Measurements from ENCODE around the gene PAQR9.

The PAQR9 gene

GRCh38 chr3:142982038-142982773 lies 18.7 kb upstream of the PAQR9 start:
- no peak for DNase-seq

- no peak for DNase-seq
These were observed 17.6 kb upstream of the PAQR9 start for GRCh38 chr3:142981108-142981507.

GRCh38 chr3:142977399-142977728 lies 13.9 kb upstream of the PAQR9 start:
- no peak for DNase-seq

DNA sequence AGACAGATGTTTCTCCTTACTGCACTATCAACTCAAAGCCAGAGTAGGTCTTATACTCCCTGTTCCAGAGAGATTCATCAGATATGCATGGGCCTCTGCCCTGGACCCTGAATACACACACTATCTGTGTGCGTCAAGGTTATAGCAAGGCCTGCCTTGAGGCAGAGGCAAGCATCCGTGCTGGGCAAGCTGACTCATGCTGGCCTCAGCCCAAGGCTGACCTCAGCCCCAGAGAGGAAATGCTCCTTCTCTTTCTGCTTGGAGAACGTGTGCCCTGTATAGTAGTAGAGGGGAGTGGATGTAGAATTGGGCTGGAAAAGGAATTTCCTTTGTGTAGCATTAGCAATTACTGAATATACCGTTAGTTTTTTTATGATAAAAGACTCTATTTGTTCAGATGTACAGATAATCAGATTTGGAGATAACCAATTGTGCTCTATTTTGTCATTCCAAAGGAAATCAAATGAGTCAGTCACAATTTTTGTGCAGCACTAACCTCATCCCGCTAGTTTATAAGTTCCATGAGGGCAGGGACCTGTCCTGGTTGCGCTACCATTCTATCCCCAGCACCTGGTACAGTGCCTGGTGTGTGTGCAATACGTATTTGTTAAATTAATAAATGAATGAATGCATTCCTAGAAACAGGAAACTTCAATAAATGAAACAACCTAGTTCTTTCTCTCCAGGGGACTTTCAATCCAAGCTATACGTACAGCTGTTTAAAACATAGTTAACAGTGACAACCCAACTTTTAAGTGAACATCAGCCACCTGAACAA lies 13.3 kb upstream of the PAQR9 start:
- peak in 1 of 2 donors; percentile 29 for DNase-seq

DNA sequence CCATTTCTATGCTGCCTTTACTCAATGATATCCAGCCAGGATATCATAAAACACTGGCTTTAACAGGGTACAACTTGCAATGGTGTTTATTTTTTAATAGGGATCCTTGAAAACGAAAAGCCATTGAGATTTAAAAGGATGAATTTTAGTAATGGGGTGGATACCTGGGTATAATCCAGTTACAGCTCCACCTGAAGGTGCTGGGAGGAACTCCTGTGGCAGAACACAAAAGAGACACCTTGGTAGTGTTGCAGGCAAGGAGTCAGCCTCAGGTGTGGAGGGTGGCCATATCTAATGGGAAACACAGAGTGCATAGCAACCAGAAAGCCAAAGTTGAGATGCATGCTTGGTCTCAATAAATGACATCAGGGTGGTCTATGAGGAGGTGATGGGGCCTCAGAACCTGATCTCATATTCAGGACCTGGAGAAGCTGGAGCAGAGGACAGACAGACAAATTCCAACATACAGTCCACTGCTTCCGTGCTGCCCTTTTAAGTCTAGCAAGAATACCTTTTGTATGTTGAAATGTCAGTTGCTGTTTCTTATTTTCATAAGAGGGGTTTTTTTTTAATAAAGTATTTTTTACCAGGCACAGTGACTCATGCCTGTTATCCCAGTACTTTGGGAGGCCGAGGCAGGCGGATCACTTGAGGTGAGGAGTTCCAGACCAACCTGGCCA lies 12.0 kb upstream of the PAQR9 start:
- no peak for DNase-seq

- DNase-seq, result no peak
These were observed 9.9 kb upstream of the PAQR9 start for GRCh38 chr3:142973217-142974009.

DNA sequence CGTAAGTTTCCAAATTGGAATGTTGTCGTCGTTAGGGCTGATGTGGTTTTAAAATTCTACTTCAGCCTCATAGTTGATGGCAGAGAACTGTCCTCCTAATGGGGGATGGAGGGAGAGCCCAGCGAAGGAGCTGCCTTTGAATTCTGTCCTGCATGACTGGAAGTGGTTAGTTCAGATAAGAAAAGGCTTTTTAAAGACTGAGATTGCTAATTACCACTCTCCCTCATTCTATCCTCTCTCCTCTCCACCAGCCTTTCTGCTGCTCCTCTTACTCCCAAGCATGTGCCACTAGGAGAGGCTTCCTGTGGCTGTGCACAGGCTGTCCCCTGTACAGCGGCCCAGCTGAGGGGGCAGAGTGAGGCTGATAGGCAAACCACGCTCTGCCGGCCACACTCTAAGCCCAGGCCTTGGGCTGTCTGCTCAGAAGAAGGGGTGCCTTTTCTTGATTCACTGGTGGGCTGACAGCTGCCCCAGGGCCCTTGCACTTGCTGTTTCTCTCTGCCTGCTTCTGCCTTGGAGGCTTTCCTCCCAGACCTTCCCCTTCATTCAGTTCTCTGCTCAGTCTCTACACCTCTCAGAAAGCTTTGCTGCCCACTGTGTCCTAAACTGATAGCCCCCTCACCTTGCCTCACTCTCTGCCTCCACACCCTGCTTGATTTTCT lies 8.7 kb upstream of the PAQR9 start:
- DNase-seq, result no peak

- DNase-seq, result no peak
These were observed 8.0 kb upstream of the PAQR9 start for GRCh38 chr3:142971431-142971830.

- DNase-seq, result no peak
These were observed 5.0 kb upstream of the PAQR9 start for GRCh38 chr3:142968319-142969025.

DNA sequence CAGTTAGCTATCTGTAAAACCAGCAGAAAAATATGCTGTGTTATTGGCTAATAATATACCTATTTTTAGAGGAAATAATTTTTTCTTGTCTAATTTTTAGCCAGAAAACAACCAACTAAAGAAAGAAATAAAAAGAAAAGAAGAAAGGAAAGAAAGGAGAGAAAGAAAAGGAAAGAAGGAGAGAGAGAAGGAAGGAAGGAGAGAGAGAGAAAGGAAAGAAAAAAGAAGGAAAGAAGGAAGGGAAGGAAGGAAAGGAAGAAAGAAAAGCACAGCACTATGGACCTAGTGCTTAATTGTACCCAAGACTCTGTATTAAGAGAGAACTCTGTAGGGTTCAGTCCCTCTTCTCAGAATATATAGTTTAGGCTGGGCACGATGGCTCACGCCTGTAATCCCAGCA lies 3.3 kb upstream of the PAQR9 start:
- no peak for DNase-seq

DNA sequence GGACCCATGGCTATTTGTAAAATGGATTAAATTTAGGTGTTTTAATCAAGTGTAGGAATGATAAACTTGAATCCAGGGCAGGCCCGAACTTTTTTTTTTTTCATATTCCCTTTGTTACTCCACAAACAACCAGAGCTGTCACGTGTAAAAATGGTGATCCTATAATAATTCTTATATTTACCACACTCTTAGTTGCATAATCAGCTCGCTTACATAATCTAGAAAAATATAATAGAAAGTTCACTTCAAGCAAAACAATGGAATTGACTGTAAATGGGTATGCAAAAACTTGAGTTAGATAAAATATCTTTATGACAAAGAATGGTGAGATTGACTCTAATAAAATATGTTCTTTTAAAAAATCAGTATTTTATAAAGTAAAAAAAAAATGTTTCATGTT lies 2.1 kb upstream of the PAQR9 start:
- no peak for DNase-seq

DNA sequence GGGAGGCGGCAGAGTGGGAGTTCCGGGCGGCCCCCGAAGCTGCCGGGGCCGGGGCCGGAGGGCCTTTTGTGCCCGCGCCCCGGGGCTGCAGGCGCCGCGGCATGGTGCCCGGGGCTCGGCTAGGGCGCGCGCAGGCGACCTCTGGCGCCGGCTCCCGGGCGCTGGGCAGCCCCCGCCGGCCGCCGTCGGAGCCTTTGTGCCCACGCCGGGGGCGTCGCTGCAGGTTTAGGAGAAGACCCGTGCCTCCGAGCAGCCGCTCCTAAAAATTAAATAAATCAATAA lies 299 bp downstream of the PAQR9 start:
- DNase-seq, result no peak

DNA sequence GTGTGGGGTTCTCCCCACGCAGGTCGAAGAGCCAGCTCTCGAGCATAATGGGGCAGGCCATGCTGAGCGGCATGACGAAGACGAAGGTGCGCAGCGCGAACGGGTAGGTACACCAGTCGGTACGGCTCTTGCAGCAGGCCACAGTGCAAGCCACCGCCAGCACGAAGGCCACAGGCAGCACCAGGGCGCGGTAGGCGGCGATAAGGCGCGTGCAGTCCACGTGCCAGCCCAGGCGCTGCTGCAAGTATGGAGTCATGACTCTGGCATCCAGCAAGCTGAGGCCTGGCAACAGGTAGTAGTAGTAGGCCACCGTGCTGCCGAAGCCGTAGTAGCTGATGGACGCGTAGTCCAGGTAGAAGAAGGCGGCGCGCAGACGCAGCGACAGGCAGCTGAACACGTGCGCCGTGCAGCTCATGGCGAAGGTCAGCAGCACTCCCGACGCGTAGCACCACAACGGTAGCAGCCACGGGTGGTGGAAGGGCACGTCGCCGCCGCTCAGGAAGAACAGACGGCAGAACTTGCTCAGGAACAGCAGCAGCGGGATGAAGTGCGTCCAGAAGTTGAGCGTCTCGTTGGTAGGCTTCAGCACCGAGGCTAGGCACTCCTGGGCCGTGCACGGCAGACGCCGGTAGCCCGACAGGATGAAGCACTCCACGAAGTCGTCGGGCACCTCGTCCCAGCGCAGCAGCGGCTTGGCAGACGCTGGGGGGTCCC lies 797 bp downstream of the PAQR9 start:
- DNase-seq, result no peak

GRCh38 chr3:142962175-142962519 lies 1.3 kb downstream of the PAQR9 start:
- no peak for DNase-seq

DNA sequence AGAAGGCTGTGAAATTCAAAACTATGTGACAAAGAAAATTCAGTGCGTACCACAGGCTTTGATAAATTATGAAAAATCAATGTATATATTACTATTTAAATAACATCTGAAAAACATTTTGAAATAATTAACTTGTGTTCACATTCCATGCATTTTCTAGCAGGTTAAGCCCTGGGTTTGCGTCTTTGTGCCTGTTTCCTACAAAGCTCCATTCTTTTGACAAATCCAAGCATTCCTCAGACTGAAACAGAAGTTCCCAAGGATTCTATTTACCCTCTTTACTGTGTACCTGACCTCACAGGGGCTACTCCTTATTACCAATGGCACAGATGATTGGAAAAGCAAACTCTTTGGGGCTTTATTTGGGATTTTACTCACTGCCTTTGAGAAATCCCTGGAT lies 1.9 kb downstream of the PAQR9 start:
- no peak for DNase-seq

DNA sequence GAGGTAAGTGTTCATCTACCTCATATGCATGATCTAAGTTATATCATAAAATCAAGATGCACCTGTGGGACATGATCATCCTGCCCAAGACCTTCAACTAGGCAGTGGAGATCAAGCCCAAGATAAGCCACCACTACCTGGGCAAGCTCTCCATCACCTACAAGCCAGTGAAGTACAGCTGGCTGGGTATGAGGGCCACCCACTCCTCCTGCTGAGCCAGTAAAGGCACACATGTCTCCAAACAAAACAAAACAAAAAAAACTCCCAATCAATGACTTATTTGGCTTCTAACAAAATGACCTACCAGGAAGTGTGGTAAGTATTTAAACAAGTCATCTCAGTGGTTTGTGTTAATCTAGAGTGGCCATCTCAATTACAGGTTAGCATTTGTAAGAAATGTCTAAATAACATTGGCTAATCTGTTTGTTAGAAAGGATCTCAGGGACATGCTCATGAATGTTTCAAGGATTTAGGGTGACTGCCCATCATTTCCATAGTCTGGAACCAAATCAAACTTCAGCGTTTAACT lies 3.1 kb downstream of the PAQR9 start:
- DNase-seq, result no peak

GRCh38 chr3:142958707-142959106 lies 4.8 kb downstream of the PAQR9 start:
- no peak for DNase-seq

DNA sequence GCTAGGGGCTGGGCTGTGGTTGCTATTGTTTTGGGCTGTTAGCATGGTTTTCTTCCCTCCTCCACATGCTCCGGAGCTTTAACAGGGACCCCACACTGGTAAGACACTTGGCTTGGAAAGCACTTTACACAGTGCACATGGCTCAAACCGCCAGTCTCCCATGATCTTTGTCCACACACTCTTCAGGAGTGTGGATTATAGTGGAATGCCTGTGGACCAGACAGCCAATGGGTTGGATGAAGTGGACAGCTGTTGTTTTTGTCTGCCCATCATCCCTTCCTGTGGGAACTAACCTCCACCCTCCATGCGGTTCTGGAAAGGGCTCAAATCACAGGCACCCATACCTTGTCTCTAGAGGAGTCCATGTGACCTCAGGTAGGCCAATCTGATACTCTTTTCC lies 10.0 kb downstream of the PAQR9 start:
- no peak for DNase-seq

GRCh38 chr3:142952272-142953193 lies 10.9 kb downstream of the PAQR9 start:
- no peak for DNase-seq

GRCh38 chr3:142951794-142952193 lies 11.7 kb downstream of the PAQR9 start:
- no peak for DNase-seq

Data from CD4-positive, alpha-beta T cell treated with Interleukin-1 beta for 1 hour (primary cell).